ENCODE data around the gene PJVK. TPM values are rescaled to one million over a fixed set of nuclear protein-coding genes. Genes with fewer than 3 reads are reported as not detected.

PJVK gene
- total and polyA plus RNA-seq, 10 of the 15 experiments (the other 5 are each of a cell fraction or from before 2014, with no cell fraction given) = 1.8 to 6.8 (median 3.2) TPM

GRCh38 chr2:178474560-178474959, 23.4 kb downstream of the PJVK start:
- BruUV-seq (replicated peaks) = no TSS peak
- Histone ChIP-seq H3K4me2 (ENCODE audit: control insufficient read depth, insufficient read depth) (no peak overlapping the region), H4K20me1 (ENCODE audit: control insufficient read depth, insufficient read depth) (no peaks in the 10 kb centered on the region), H3K4me1 (ENCODE audit: control insufficient read depth, insufficient read depth, low read length) (no peaks in the 10 kb centered on the region), H3K27me3 (replicated peaks in 1 of 2; ENCODE audit: control insufficient read depth in 2 of 2, insufficient read depth in 2 of 2, low read length in 1 of 2) (no peaks in the 10 kb centered on the region), H3K9ac (ENCODE audit: control insufficient read depth, insufficient read depth, low read length) (no peak overlapping the region), H3K36me3 (ENCODE audit: control insufficient read depth in 2 of 2, insufficient read depth in 2 of 2, low read length in 1 of 2) (no peaks in the 10 kb centered on the region), H3K9me3 (replicated peaks; ENCODE audit: control insufficient read depth, insufficient read depth, low read length) (no peaks in the 10 kb centered on the region), H3K4me3 (no peak overlapping the region), H3K27ac (ENCODE audit: control insufficient read depth, insufficient read depth) (no peak overlapping the region), H3K79me2 (ENCODE audit: control insufficient read depth, insufficient read depth, low read length) (peaks cover 6% of the 10 kb centered on the region; the same call in 1 of the 2 replicates), H2AFZ (ENCODE audit: control insufficient read depth, low read depth, low read length) (no peak overlapping the region)
- DNase-seq (ENCODE audit: low read depth, low spot score) (no peak), ATAC-seq (no peak), FAIRE-seq (no peak)
- intact Hi-C loops (cut with micrococcal nuclease; ENCODE audit: unreplicated experiment) (loop anchor here (10.0 kb wide), 1 partner anchor 440 kb away; no protein-coding TSS in a partner anchor), in situ Hi-C loops (cut with MboI) (no loop called here)
- SMC1A ChIA-PET (ENCODE audit: uncharacterized antibody, unreplicated experiment) = interaction anchor here (0.6 kb wide), 1 partner anchor 537 kb away, joined by 4 read pairs; no protein-coding TSS in a partner anchor
- CTCF ChIA-PET = interaction anchor here (1.8 kb wide), 1 partner anchor 77 kb away, joined by 4 read pairs; no protein-coding TSS in a partner anchor
- WGBS (ENCODE audit: insufficient coverage, insufficient replicate concordance, low lambda C conversion rate, missing lambda C conversion rate) = 98% methylated on average over 5 of the region's 5 CpGs
- POLR2A ChIA-PET = interaction anchor here (0.7 kb wide), 1 partner anchor 351 kb away, joined by 3 read pairs; no protein-coding TSS in a partner anchor
- RAD21 ChIA-PET (ENCODE audit: unreplicated experiment) = no interaction called here
- no peak for TF ChIP-seq HDAC2 (IDR thresholded peaks at IDR 0.05)
- no peak for TF ChIP-seq POLR2A (IDR thresholded peaks at IDR 0.05; ENCODE audit: low read depth, low read length)
- TF ChIP-seq NRF1 (conservative IDR thresholded peaks at IDR 0.05; ENCODE audit: low read depth, low read length) = no peak
- TF ChIP-seq MAX (IDR thresholded peaks at IDR 0.05; ENCODE audit: low read depth, low read length) = no peak
- no peak for TF ChIP-seq RAD21 (IDR thresholded peaks at IDR 0.05; ENCODE audit: insufficient read depth, low read depth, low read length)
- TF ChIP-seq STAT3 (IDR thresholded peaks at IDR 0.05; ENCODE audit: low read depth, low read length) = no peak
- no peak for TF ChIP-seq SMC3 (IDR thresholded peaks at IDR 0.05; ENCODE audit: borderline replicate concordance, low read length)
- TF ChIP-seq SUZ12 (IDR thresholded peaks at IDR 0.05; ENCODE audit: unreplicated experiment) = no peak
- no peak for TF ChIP-seq KAT2A (conservative IDR thresholded peaks at IDR 0.05; ENCODE audit: control insufficient read depth, low read depth, low read length)
- TF ChIP-seq ZNF207 (IDR thresholded peaks at IDR 0.05; ENCODE audit: borderline replicate concordance) = no peak
- TF ChIP-seq SPI1 (IDR thresholded peaks at IDR 0.05; ENCODE audit: borderline replicate concordance, insufficient read depth, low read depth, low read length) = no peak
- TF ChIP-seq MYC (IDR thresholded peaks at IDR 0.05; ENCODE audit: insufficient read depth, insufficient read length, insufficient replicate concordance, low read length, severe bottlenecking) = no peak
- no peak for TF ChIP-seq NBN (IDR thresholded peaks at IDR 0.05)
- TF ChIP-seq POU2F2 (IDR thresholded peaks at IDR 0.05; ENCODE audit: borderline replicate concordance, low read depth, low read length) = no peak
- TF ChIP-seq TCF7 (IDR thresholded peaks at IDR 0.05; ENCODE audit: borderline replicate concordance) = no peak
- TF ChIP-seq CHD4 (IDR thresholded peaks at IDR 0.05) = no peak
- no peak for TF ChIP-seq SKIL (IDR thresholded peaks at IDR 0.05; ENCODE audit: low read depth, poor library complexity, severe bottlenecking)
- TF ChIP-seq YBX1 (IDR thresholded peaks at IDR 0.05) = no peak
- TF ChIP-seq SRF (IDR thresholded peaks at IDR 0.05; ENCODE audit: low read depth in 2 of 2, low read length in 2 of 2) = no peak
- TF ChIP-seq PKNOX1 (IDR thresholded peaks at IDR 0.05) = no peak
